Measurements from ENCODE around the gene AMY2B. TPM values are rescaled to one million over a fixed set of nuclear protein-coding genes. Genes with fewer than 3 reads are reported as not detected.
"Not testable (repeated sequence)": the region's sequence is repeated elsewhere in the genome, so short reads cannot be mapped to it uniquely, and the experiment has no call there.

The AMY2B gene
- total RNA-seq, 1 experiment from 2014 or later: 0.24 TPM

GRCh38 chr1:103583887-103584286 is 12.5 kb downstream of the AMY2B start:
- DNase-seq (ENCODE audit: low read depth, low spot score): no peak
- in situ Hi-C loops (cut with HindIII; ENCODE audit: low pct_unique_long_range_greater_than_20kb, low sequenced_read_pairs): no loop called here

- DNase-seq (ENCODE audit: low read depth, low spot score): no peak
Observed at GRCh38 chr1:103584537-103584936, 13.1 kb downstream of the AMY2B start.

GRCh38 chr1:103602740-103603139 is 31.4 kb downstream of the AMY2B start:
- in situ Hi-C loops (cut with HindIII; ENCODE audit: low pct_unique_long_range_greater_than_20kb, low sequenced_read_pairs); DNase-seq (ENCODE audit: low read depth, low spot score): not testable (repeated sequence)

More at GRCh38 chr1:103584537-103584936, 13.1 kb downstream of the AMY2B start:
- in situ Hi-C loops (cut with HindIII; ENCODE audit: low pct_unique_long_range_greater_than_20kb, low sequenced_read_pairs): no loop called here

- in situ Hi-C loops (cut with HindIII; ENCODE audit: low pct_unique_long_range_greater_than_20kb, low sequenced_read_pairs): no loop called here
- DNase-seq (ENCODE audit: low read depth, low spot score): no peak
Observed at GRCh38 chr1:103616362-103616761, 45.0 kb downstream of the AMY2B start.

- in situ Hi-C loops (cut with HindIII; ENCODE audit: low pct_unique_long_range_greater_than_20kb, low sequenced_read_pairs); DNase-seq (ENCODE audit: low read depth, low spot score): not testable (repeated sequence)
Observed at GRCh38 chr1:103616994-103617477, 45.6 kb downstream of the AMY2B start, which contains the start of gene AMY2A. Gene AMY2A (plus strand): TSS chr1:103617427. CDS start chr1:103617441, 14 bp downstream.

- DNase-seq (ENCODE audit: low read depth, low spot score); in situ Hi-C loops (cut with HindIII; ENCODE audit: low pct_unique_long_range_greater_than_20kb, low sequenced_read_pairs): not testable (repeated sequence)
Observed at GRCh38 chr1:103627436-103627835, 56.0 kb downstream of the AMY2B start.

Other genes with a start within 250 kb of the AMY2B start
- 5.5 and 6.1 TPM in 2 replicates for gene RNPC3, start 45.9 kb upstream of the AMY2B start, total RNA-seq (2014; rRNA removed; shearing (Covaris generic))
- not detected in 2 replicates for gene AMY2A, start 45.8 kb downstream of the AMY2B start, total RNA-seq (2014; rRNA removed; shearing (Covaris generic))
- gene AMY1A, start 84.2 kb downstream of the AMY2B start, total RNA-seq (2014; rRNA removed; shearing (Covaris generic)): not detected in 2 replicates
- not detected in 2 replicates for gene AMY1B, start 124.6 kb downstream of the AMY2B start, total RNA-seq (2014; rRNA removed; shearing (Covaris generic))
- gene AMY1C, start 178.3 kb downstream of the AMY2B start, total RNA-seq (2014; rRNA removed; shearing (Covaris generic)): not detected in 2 replicates